Prostate gland (tissue), 2 donors: ENCODE measurements around the gene PTPN12.

Source experiments
- POLR2A ChIP-seq: fragments of 450-650 bp; IDR thresholded peaks from one replicate; pipeline ENCODE4 v1.6.1; 2016; ENCODE audit warnings: antibody characterized with exemption, mild to moderate bottlenecking
- POLR2AphosphoS5 ChIP-seq: sonication (generic); formaldehyde crosslinking; IDR thresholded peaks from one replicate; pipeline ENCODE4 v1.6.1; 2017; ENCODE audit warnings: antibody characterized with exemption
- TF ChIP-seq, protein P1 (sequence below), 4 experiments: fragments of 200-600 bp in 2 of 4; fragments of 450-650 bp in 2 of 4; sonication (generic) in 2 of 4; IDR thresholded peaks; 1 replicate in 3 of 4; 2 replicates in 1 of 4; pipeline ENCODE4 v1.5.1; 2016 to 2019; ENCODE audit warnings: antibody characterized with exemption in 4 of 4, mild to moderate bottlenecking in 2 of 4, moderate library complexity in 2 of 4

DNA sequence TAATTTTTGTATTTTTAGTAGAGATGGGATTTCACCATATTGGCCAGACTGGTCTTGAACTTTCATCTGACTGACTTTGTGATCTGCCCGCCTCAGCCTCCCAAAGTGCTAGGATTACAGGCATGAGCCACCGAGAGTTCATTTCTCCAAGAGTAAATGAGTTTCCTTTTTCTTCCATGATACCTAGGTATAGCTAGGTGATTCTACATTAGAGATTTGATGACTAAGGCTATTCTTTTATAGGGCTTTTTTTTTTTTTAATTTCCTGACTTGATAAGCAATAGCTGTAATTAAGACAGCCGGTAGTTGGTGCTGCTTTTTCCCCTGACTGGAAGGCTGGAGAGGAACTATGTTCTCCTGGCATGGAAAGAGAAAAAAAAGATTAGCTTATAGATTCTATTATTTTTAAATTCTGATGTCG is 3.3 kb downstream of the PTPN12 start:
- TF ChIP-seq, protein P1, sequence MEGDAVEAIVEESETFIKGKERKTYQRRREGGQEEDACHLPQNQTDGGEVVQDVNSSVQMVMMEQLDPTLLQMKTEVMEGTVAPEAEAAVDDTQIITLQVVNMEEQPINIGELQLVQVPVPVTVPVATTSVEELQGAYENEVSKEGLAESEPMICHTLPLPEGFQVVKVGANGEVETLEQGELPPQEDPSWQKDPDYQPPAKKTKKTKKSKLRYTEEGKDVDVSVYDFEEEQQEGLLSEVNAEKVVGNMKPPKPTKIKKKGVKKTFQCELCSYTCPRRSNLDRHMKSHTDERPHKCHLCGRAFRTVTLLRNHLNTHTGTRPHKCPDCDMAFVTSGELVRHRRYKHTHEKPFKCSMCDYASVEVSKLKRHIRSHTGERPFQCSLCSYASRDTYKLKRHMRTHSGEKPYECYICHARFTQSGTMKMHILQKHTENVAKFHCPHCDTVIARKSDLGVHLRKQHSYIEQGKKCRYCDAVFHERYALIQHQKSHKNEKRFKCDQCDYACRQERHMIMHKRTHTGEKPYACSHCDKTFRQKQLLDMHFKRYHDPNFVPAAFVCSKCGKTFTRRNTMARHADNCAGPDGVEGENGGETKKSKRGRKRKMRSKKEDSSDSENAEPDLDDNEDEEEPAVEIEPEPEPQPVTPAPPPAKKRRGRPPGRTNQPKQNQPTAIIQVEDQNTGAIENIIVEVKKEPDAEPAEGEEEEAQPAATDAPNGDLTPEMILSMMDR (IDR thresholded peaks at IDR 0.05), result no peak
- TF ChIP-seq POLR2A (no peak), POLR2AphosphoS5 (no peak)
